ENCODE measurements around the gene ZNF609. TPM values are rescaled to one million over a fixed set of nuclear protein-coding genes. Genes with fewer than 3 reads are reported as not detected.

Gene ZNF609
- polyA plus RNA-seq, 1 experiment, result 12.5 TPM

- Histone ChIP-seq H3K36me3 (ENCODE audit: control insufficient read depth, insufficient read depth, low read length) (no peaks in the 10 kb centered on the region), H3K27me3 (ENCODE audit: control insufficient read depth, insufficient read depth, low read length) (no peaks in the 10 kb centered on the region), H3K4me3 (ENCODE audit: low read depth, low read length) (no peak overlapping the region)
- POLR2A ChIA-PET, result no interaction called here
- DNase-seq (ENCODE audit: low read depth), result no peak
- TF ChIP-seq, protein P1, sequence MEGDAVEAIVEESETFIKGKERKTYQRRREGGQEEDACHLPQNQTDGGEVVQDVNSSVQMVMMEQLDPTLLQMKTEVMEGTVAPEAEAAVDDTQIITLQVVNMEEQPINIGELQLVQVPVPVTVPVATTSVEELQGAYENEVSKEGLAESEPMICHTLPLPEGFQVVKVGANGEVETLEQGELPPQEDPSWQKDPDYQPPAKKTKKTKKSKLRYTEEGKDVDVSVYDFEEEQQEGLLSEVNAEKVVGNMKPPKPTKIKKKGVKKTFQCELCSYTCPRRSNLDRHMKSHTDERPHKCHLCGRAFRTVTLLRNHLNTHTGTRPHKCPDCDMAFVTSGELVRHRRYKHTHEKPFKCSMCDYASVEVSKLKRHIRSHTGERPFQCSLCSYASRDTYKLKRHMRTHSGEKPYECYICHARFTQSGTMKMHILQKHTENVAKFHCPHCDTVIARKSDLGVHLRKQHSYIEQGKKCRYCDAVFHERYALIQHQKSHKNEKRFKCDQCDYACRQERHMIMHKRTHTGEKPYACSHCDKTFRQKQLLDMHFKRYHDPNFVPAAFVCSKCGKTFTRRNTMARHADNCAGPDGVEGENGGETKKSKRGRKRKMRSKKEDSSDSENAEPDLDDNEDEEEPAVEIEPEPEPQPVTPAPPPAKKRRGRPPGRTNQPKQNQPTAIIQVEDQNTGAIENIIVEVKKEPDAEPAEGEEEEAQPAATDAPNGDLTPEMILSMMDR (IDR thresholded peaks at IDR 0.05; ENCODE audit: insufficient read depth, low read depth, low read length), result no peak
- CTCF ChIA-PET, result interaction anchor here (0.6 kb wide), 1 partner anchor 89 kb away, joined by 3 read pairs; no protein-coding TSS in a partner anchor
Observed at GRCh38 chr15:64528871-64529270, 68.5 kb downstream of the ZNF609 start.

DNA sequence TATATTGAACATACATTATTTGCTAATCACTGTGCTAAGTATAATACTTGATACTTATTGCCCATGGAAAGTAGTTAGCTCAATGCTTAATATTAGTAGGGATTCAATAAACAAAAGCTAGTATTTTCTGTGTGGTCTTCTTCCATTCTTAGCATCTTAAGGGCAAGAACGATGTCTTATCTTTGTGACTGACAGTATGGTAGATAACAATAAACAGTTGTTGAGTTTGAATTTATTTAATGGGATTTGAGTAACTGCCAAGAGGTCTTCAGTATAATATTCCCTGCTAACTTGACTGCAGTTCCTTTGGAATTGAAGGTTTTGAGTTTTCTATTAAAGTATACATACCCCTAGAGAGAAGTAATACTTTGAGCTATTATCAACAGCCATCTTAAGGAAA, 70.1 kb downstream of the ZNF609 start:
- CTCF ChIA-PET, result no interaction called here
- POLR2A ChIA-PET, result no interaction called here
- TF ChIP-seq, protein P1 (IDR thresholded peaks at IDR 0.05; ENCODE audit: insufficient read depth, low read depth, low read length), result no peak

DNA sequence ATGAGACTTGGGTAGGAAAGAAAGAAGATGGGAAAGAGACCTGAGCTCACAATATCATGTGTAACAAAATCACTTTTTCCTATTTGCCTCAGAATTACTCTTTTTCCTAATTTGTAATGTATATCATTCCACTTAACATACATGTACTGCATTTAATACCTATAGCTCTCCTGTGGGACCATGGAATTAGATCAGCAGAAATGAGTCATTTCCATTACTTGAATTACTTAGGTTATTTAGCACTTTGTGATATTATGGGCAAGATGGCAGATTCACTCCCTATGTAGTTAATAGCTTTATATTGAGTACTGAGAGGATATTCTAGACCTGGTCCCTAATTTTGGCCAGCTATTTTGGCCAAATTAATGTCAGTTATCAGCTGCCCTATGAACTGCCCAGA, 70.5 kb downstream of the ZNF609 start:
- ChIA-PET CTCF (no interaction called here), POLR2A (no interaction called here)
- Histone ChIP-seq H3K36me3 (ENCODE audit: control insufficient read depth, insufficient read depth, low read length) (no peaks in the 10 kb centered on the region), H3K27me3 (ENCODE audit: control insufficient read depth, insufficient read depth, low read length) (no peaks in the 10 kb centered on the region), H3K4me3 (ENCODE audit: low read depth, low read length) (no peak overlapping the region)
- no peak for DNase-seq (ENCODE audit: low read depth)
- TF ChIP-seq, protein P1 (IDR thresholded peaks at IDR 0.05; ENCODE audit: insufficient read depth, low read depth, low read length), result no peak

More for the DNA sequence above, 70.1 kb downstream of the ZNF609 start:
- H3K4me3 ChIP-seq (ENCODE audit: low read depth, low read length), result no peak overlapping the region
- no peaks in the 10 kb centered on the region for H3K36me3 ChIP-seq (ENCODE audit: control insufficient read depth, insufficient read depth, low read length)
- DNase-seq (ENCODE audit: low read depth), result no peak
- no peaks in the 10 kb centered on the region for H3K27me3 ChIP-seq (ENCODE audit: control insufficient read depth, insufficient read depth, low read length)

- no peaks in the 10 kb centered on the region for H3K36me3 ChIP-seq (ENCODE audit: control insufficient read depth, insufficient read depth, low read length)
- TF ChIP-seq, protein P1 (IDR thresholded peaks at IDR 0.05; ENCODE audit: insufficient read depth, low read depth, low read length), result no peak
- CTCF ChIA-PET, result interaction anchor here (0.7 kb wide), 1 partner anchor 30 kb away, joined by 4 read pairs; no protein-coding TSS in a partner anchor
- POLR2A ChIA-PET, result interaction anchor here (0.6 kb wide), 1 partner anchor 43 kb away, joined by 4 read pairs; no protein-coding TSS in a partner anchor
- DNase-seq (ENCODE audit: low read depth), result no peak
- H3K4me3 ChIP-seq (ENCODE audit: low read depth, low read length), result no peak overlapping the region
- no peaks in the 10 kb centered on the region for H3K27me3 ChIP-seq (ENCODE audit: control insufficient read depth, insufficient read depth, low read length)
Observed at GRCh38 chr15:64532521-64533315, 72.3 kb downstream of the ZNF609 start.

DNA sequence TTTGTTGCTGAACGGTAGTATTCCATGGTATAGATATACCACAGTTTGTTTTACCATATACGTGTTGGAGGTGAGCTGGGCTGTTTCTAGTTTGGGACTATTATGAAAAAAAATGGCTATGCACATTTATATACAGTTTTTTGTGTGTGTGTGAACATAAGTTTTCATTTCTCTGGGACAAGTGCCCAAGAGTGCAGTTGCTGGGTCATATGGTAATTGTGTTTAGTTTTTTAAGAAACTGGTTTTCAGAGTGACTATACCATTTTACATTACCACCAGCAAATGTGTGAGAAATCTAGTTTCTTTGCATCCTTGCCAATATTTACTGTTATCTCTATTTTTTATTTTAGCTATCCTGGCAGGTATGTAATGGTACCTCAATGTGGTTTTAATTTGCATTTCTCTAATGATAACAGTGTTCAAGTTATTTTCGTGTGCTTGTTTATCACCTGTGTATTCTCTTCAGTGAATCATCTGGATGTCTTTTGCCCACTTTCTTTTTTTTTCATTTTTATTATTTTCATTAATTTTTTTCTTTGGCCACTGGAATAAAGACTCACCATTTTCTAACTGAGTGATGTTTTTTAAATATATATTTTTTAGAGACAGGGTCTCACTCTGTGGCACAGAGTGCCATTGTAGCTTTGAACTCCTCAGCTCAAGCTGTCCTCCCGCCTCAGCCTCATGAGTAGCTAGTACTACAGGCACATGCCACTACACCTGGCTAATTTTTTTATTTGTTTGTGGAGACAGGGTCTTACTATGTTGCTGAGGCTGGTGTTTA, 75.3 kb downstream of the ZNF609 start:
- H3K4me3 ChIP-seq (ENCODE audit: low read depth, low read length), result no peak overlapping the region
- H3K27me3 ChIP-seq (ENCODE audit: control insufficient read depth, insufficient read depth, low read length), result no peaks in the 10 kb centered on the region
- TF ChIP-seq, protein P1 (IDR thresholded peaks at IDR 0.05; ENCODE audit: insufficient read depth, low read depth, low read length), result no peak
- ChIA-PET POLR2A (no interaction called here), CTCF (no interaction called here)
- H3K36me3 ChIP-seq (ENCODE audit: control insufficient read depth, insufficient read depth, low read length), result no peaks in the 10 kb centered on the region
- DNase-seq (ENCODE audit: low read depth), result no peak
